Measurements from ENCODE around the gene PTGFRN.

Gene PTGFRN

DNA sequence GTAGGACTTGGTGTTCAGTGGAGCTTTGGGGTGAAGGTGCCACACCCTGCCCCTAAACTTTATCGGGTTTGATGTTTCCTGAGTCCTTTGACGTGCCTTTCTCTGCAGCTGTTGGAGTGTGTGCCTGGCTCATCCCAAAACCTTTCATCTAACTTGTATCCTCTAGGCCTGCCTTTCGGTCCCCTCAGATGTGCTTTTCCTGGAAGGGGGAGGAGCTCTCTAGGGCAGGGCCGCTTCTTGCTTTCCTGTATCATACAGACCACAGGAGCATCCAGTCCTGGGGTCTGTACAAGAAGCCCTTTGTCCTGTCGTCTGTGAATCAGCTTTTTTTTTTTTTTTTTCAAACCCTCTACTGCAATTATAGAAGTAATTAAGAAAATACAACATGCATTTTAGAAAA lies 35.7 kb downstream of the PTGFRN start:
- no peaks in the 10 kb centered on the region for H3K9me3 ChIP-seq (ENCODE audit: insufficient read depth, low read length)
- H3K4me3 ChIP-seq (ENCODE audit: insufficient read depth, low read length, poor library complexity, severe bottlenecking), result no peak overlapping the region
- no peaks in the 10 kb centered on the region for H3K27me3 ChIP-seq (ENCODE audit: low read length)
- H3F3A ChIP-seq (ENCODE audit: insufficient read depth), result no peaks in the 10 kb centered on the region
- no peaks in the 10 kb centered on the region for H3K36me3 ChIP-seq (ENCODE audit: low read length)
- H3K27ac ChIP-seq (ENCODE audit: low read depth, low read length), result no peak overlapping the region
- no peaks in the 10 kb centered on the region for H3K79me2 ChIP-seq (ENCODE audit: insufficient read depth, low read length)
- no peaks in the 10 kb centered on the region for H3K9me2 ChIP-seq (replicated peaks; ENCODE audit: insufficient read depth, low read length)
- H2AFZ ChIP-seq (ENCODE audit: low read depth, low read length, severe bottlenecking), result no peak overlapping the region
- H3K4me2 ChIP-seq (ENCODE audit: low read depth, low read length, poor library complexity, severe bottlenecking), result no peak overlapping the region
- no peaks in the 10 kb centered on the region for H4K20me1 ChIP-seq (ENCODE audit: low read depth, low read length)
- H3K9ac ChIP-seq (ENCODE audit: low read length), result no peak overlapping the region
- TF ChIP-seq EZH2phosphoT487 (conservative IDR thresholded peaks at IDR 0.05; ENCODE audit: low read length) (no peak), CTCF (IDR thresholded peaks at IDR 0.05; ENCODE audit: insufficient read depth, low read length, poor library complexity, severe bottlenecking) (no peak)

- H3K27me3 ChIP-seq (ENCODE audit: low read length), result no peaks in the 10 kb centered on the region
- H3K4me2 ChIP-seq (ENCODE audit: low read depth, low read length, poor library complexity, severe bottlenecking), result no peak overlapping the region
- H3K27ac ChIP-seq (ENCODE audit: low read depth, low read length), result no peak overlapping the region
- no peaks in the 10 kb centered on the region for H3K36me3 ChIP-seq (ENCODE audit: low read length)
- no peaks in the 10 kb centered on the region for H3K9me2 ChIP-seq (replicated peaks; ENCODE audit: insufficient read depth, low read length)
- no peak overlapping the region for H3K4me3 ChIP-seq (ENCODE audit: insufficient read depth, low read length, poor library complexity, severe bottlenecking)
- no peak overlapping the region for H2AFZ ChIP-seq (ENCODE audit: low read depth, low read length, severe bottlenecking)
- no peak overlapping the region for H3K9ac ChIP-seq (ENCODE audit: low read length)
- no peaks in the 10 kb centered on the region for H3K79me2 ChIP-seq (ENCODE audit: insufficient read depth, low read length)
- H3F3A ChIP-seq (ENCODE audit: insufficient read depth), result no peaks in the 10 kb centered on the region
- H3K9me3 ChIP-seq (ENCODE audit: insufficient read depth, low read length), result no peaks in the 10 kb centered on the region
- TF ChIP-seq CTCF (IDR thresholded peaks at IDR 0.05; ENCODE audit: insufficient read depth, low read length, poor library complexity, severe bottlenecking), result no peak
- no peak for TF ChIP-seq EZH2phosphoT487 (conservative IDR thresholded peaks at IDR 0.05; ENCODE audit: low read length)
- no peaks in the 10 kb centered on the region for H4K20me1 ChIP-seq (ENCODE audit: low read depth, low read length)
Observed at GRCh38 chr1:116945996-116946395, 36.3 kb downstream of the PTGFRN start.

DNA sequence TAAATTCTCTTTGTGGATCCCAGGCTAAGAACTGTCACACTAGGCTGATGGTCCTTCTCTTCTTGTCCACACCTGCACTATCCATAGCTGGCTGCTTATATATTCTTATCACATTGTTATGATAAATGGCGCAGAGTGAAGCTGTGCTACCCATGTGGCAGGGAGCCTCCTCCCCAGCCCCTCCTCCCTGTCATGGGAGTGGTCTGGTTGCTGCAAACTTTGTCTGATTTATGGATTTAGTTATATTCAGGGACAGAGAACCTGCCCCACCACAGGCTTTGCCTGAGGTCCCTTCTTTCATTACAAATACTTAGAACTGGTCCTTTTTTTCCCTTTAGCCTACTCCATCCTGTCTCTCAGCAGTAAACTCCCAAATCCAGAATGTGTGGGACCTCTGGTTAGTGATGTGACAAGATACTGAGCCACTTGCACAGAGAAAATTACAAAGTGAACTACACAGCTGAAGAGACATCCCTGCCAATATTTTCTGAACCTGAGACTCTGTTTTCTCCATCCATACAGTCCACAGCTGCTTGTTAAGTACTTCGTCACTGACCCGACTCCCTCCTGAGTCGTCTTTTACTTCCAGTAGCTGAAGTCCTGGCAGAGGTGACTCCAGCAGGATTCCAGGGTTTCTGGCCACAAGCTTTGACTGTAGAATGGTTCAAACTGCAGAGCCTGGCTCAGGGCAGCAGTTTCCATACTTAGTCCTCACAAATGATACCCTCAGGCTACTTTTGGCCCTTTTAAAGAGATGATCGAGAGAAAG lies 37.6 kb downstream of the PTGFRN start:
- H3K9me3 ChIP-seq (ENCODE audit: insufficient read depth, low read length), result no peaks in the 10 kb centered on the region
- no peaks in the 10 kb centered on the region for H4K20me1 ChIP-seq (ENCODE audit: low read depth, low read length)
- H3K4me3 ChIP-seq (ENCODE audit: insufficient read depth, low read length, poor library complexity, severe bottlenecking), result no peak overlapping the region
- no peak overlapping the region for H3K9ac ChIP-seq (ENCODE audit: low read length)
- H3K36me3 ChIP-seq (ENCODE audit: low read length), result no peaks in the 10 kb centered on the region
- H3K27me3 ChIP-seq (ENCODE audit: low read length), result no peaks in the 10 kb centered on the region
- no peak overlapping the region for H2AFZ ChIP-seq (ENCODE audit: low read depth, low read length, severe bottlenecking)
- no peak overlapping the region for H3K4me2 ChIP-seq (ENCODE audit: low read depth, low read length, poor library complexity, severe bottlenecking)
- no peak for TF ChIP-seq CTCF (IDR thresholded peaks at IDR 0.05; ENCODE audit: insufficient read depth, low read length, poor library complexity, severe bottlenecking)
- H3K79me2 ChIP-seq (ENCODE audit: insufficient read depth, low read length), result no peaks in the 10 kb centered on the region
- H3K9me2 ChIP-seq (replicated peaks; ENCODE audit: insufficient read depth, low read length), result no peaks in the 10 kb centered on the region
- H3K27ac ChIP-seq (ENCODE audit: low read depth, low read length), result no peak overlapping the region
- H3F3A ChIP-seq (ENCODE audit: insufficient read depth), result no peaks in the 10 kb centered on the region
